Measurements from ENCODE around the gene EHBP1.

The EHBP1 gene

DNA sequence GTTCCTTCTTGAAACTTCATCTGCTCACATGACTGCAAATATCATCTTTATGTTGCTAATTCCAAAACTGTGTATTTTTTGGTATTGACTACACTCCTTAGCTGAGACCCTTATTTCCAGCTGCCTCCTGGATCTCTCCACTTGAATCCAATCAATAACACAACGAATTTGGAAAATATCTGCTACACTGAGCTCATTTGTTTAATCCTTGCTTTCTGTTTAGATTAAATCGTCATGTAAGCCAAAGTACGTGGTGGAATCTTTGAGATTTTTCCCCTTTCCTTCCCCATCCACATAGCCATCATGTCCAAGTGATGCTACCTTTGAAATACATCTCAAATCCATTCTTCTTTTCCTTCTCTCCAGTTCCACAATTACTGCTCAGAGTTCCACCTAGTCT lies 360.8 kb downstream of the EHBP1 start:
- TF ChIP-seq SIN3A (IDR thresholded peaks at IDR 0.05; ENCODE audit: borderline replicate concordance, insufficient read depth, low read length) (no peak), POLR2AphosphoS5 (IDR thresholded peaks at IDR 0.05; ENCODE audit: low read depth, low read length) (no peak), FOXP2 (optimal IDR thresholded peaks at IDR 0.05; ENCODE audit: borderline replicate concordance, extremely low read depth, extremely low read length, insufficient read depth) (no peak), TAF1 (IDR thresholded peaks at IDR 0.05; ENCODE audit: borderline replicate concordance, insufficient read depth, low read length) (no peak)
- TF ChIP-seq, protein P1, sequence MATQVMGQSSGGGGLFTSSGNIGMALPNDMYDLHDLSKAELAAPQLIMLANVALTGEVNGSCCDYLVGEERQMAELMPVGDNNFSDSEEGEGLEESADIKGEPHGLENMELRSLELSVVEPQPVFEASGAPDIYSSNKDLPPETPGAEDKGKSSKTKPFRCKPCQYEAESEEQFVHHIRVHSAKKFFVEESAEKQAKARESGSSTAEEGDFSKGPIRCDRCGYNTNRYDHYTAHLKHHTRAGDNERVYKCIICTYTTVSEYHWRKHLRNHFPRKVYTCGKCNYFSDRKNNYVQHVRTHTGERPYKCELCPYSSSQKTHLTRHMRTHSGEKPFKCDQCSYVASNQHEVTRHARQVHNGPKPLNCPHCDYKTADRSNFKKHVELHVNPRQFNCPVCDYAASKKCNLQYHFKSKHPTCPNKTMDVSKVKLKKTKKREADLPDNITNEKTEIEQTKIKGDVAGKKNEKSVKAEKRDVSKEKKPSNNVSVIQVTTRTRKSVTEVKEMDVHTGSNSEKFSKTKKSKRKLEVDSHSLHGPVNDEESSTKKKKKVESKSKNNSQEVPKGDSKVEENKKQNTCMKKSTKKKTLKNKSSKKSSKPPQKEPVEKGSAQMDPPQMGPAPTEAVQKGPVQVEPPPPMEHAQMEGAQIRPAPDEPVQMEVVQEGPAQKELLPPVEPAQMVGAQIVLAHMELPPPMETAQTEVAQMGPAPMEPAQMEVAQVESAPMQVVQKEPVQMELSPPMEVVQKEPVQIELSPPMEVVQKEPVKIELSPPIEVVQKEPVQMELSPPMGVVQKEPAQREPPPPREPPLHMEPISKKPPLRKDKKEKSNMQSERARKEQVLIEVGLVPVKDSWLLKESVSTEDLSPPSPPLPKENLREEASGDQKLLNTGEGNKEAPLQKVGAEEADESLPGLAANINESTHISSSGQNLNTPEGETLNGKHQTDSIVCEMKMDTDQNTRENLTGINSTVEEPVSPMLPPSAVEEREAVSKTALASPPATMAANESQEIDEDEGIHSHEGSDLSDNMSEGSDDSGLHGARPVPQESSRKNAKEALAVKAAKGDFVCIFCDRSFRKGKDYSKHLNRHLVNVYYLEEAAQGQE (IDR thresholded peaks at IDR 0.05; ENCODE audit: insufficient read depth in 1 of 2, low read depth in 2 of 2, low read length in 2 of 2) = no peak

DNA sequence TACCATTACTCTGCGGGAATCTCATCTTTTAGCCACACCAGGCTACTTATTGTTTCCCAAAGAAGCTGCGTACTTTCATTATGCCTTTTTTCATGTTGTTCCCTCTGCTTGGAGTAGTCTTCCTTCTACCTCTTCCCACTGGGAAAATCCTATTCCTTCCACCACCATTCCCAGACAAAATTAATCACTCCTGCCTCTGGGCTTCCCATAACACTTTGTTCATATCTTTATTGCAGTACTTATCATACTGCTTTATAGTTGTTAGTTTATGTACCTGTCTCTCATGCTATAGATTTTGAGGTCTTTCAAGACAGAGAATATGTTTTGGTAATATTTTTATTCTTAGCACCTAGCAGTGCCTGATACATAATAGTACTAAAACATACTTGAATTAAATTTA lies 361.3 kb downstream of the EHBP1 start:
- TF ChIP-seq FOXP2 (optimal IDR thresholded peaks at IDR 0.05; ENCODE audit: borderline replicate concordance, extremely low read depth, extremely low read length, insufficient read depth) = no peak
- no peak for TF ChIP-seq POLR2AphosphoS5 (IDR thresholded peaks at IDR 0.05; ENCODE audit: low read depth, low read length)
- TF ChIP-seq, protein P1 (IDR thresholded peaks at IDR 0.05; ENCODE audit: insufficient read depth in 1 of 2, low read depth in 2 of 2, low read length in 2 of 2) = no peak
- TF ChIP-seq SIN3A (IDR thresholded peaks at IDR 0.05; ENCODE audit: borderline replicate concordance, insufficient read depth, low read length) = no peak
- TF ChIP-seq TAF1 (IDR thresholded peaks at IDR 0.05; ENCODE audit: borderline replicate concordance, insufficient read depth, low read length) = no peak

GRCh38 chr2:63071664-63072063 lies 366.2 kb downstream of the EHBP1 start:
- no peak for TF ChIP-seq FOXP2 (optimal IDR thresholded peaks at IDR 0.05; ENCODE audit: borderline replicate concordance, extremely low read depth, extremely low read length, insufficient read depth)
- no peak for TF ChIP-seq POLR2AphosphoS5 (IDR thresholded peaks at IDR 0.05; ENCODE audit: low read depth, low read length)
- TF ChIP-seq SIN3A (IDR thresholded peaks at IDR 0.05; ENCODE audit: borderline replicate concordance, insufficient read depth, low read length) = no peak
- TF ChIP-seq, protein P1 (IDR thresholded peaks at IDR 0.05; ENCODE audit: insufficient read depth in 1 of 2, low read depth in 2 of 2, low read length in 2 of 2) = no peak

- TF ChIP-seq POLR2AphosphoS5 (IDR thresholded peaks at IDR 0.05; ENCODE audit: low read depth, low read length) (no peak), SIN3A (IDR thresholded peaks at IDR 0.05; ENCODE audit: borderline replicate concordance, insufficient read depth, low read length) (no peak), FOXP2 (optimal IDR thresholded peaks at IDR 0.05; ENCODE audit: borderline replicate concordance, extremely low read depth, extremely low read length, insufficient read depth) (no peak), TAF1 (IDR thresholded peaks at IDR 0.05; ENCODE audit: borderline replicate concordance, insufficient read depth, low read length) (no peak)
- TF ChIP-seq, protein P1 (IDR thresholded peaks at IDR 0.05; ENCODE audit: insufficient read depth in 1 of 2, low read depth in 2 of 2, low read length in 2 of 2) = no peak
Measured at GRCh38 chr2:63073994-63074393, 368.5 kb downstream of the EHBP1 start.
